Skin of body (tissue), 2 donors: Measurements from ENCODE around the gene PIF1. TPM values are rescaled to one million over a fixed set of nuclear protein-coding genes. Genes with fewer than 3 reads are reported as not detected.

Experiments
- DNase-seq: peaks from one replicate; lab custom pipeline; 2025; lab: John Stamatoyannopoulos, UW
- total RNA-seq: library from RNA; depleted of rRNA; stranded (reverse); fragments of >200 nt; gene quantifications from one replicate; pipeline ENCODE4 v1.2.3, GENCODE V29; 2014

PIF1 gene, protein sequence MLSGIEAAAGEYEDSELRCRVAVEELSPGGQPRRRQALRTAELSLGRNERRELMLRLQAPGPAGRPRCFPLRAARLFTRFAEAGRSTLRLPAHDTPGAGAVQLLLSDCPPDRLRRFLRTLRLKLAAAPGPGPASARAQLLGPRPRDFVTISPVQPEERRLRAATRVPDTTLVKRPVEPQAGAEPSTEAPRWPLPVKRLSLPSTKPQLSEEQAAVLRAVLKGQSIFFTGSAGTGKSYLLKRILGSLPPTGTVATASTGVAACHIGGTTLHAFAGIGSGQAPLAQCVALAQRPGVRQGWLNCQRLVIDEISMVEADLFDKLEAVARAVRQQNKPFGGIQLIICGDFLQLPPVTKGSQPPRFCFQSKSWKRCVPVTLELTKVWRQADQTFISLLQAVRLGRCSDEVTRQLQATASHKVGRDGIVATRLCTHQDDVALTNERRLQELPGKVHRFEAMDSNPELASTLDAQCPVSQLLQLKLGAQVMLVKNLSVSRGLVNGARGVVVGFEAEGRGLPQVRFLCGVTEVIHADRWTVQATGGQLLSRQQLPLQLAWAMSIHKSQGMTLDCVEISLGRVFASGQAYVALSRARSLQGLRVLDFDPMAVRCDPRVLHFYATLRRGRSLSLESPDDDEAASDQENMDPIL
- total RNA-seq: 1.9 TPM

DNA sequence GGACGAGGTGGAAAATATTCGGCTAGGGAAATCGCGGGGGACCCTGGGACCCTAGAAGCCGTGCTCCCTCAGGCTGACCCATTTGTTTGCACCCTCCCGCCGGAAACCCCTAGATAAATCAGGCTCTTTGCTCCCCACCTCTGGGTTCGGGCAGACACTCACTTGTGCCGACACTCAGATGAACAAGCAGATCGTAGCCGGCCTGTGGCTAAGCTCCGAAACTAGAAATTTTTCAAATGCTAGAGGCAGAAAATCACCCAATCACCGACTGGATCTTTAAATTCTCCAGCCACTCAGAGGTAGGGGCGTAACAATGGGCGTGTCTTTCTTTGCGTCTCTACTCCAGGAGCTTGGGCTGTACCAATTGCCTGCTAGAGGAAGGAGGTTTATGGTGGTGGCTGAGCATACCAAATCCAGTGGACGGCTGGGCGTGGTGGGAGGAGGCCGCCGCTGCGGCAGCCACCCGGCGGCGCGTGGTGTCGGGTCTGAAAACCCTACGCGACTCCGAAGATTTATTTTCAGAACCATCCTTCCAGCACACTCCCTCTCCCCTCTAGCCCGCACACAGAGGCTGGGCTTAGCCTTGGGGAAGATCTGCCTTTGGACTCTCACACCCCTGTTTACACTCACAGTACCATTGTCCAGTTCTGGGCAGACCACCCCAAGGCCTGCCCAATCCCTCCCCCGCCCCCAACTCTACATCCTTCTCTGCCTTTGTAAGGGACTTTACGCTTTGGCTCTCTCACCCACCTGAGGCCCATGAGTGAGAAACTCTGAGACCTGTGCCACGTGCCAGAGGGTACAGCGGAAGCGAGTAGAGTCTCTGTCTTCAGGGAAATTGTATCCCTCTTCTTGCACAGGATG is at the start of gene PIF1:
PIF1 (minus strand) TSS at position 217 of the 864 bp plus-strand sequence. CDS start 1,312 bp downstream, outside the sequence.
- peak; percentile 98 for DNase-seq

- DNase-seq: no peak
Measured at GRCh38 chr15:64870353-64870752, 44.9 kb upstream of the PIF1 start.

GRCh38 chr15:64869501-64869900 is 44.1 kb upstream of the PIF1 start:
- no peak for DNase-seq

- DNase-seq: no peak
Measured at GRCh38 chr15:64865998-64866520, 40.6 kb upstream of the PIF1 start.

DNA sequence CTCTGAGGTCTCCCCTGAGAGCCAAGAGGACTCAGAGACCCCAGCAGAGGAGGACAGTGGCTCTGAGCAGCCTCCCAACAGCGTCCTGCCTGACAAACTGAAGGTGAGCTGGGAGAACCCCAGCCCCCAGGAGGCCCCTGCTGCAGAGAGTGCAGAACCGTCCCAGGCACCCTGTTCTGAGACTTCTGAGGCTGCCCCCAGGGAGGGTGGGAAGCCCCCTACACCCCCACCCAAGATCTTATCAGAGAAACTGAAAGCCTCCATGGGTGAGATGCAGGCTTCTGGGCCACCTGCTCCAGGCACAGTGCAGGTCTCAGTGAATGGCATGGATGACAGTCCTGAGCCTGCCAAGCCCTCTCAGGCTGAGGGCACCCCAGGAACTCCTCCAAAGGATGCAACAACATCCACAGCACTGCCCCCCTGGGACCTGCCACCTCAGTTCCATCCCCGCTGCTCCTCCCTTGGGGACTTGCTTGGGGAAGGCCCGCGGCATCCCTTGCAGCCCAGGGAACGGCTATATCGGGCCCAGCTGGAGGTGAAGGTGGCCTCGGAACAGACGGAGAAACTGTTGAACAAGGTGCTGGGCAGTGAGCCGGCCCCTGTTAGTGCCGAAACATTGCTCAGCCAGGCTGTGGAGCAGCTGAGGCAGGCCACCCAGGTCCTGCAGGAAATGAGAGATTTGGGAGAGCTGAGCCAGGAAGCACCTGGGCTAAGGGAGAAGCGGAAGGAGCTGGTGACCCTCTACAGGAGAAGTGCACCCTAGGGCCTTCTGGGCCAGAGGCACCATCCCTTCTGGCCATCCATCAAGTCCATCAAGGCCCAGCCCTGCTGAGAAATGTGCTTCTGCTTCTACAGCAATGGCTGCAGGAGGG is 39.9 kb upstream of the PIF1 start:
- no peak for DNase-seq

GRCh38 chr15:64864068-64864467 is 38.6 kb upstream of the PIF1 start:
- no peak for DNase-seq

DNA sequence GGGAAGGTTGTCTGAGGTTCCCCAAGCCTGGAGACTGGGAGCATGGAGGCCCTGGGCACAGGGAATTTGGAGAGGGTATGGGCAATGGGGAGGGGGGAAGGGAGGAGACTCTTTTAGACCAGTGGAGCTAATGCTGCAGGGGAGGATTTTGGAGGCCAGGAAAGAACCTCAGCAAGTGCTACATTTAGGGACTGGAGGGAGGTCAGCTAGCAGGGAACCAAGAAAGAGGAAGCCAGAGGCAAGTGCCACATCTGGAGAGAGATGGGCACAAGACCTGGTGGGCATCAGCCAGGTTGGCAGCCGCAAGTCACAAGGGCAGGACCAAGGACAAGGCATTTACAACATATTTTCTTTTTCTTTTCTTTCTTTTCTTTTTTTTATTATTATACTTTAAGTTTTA is 37.0 kb upstream of the PIF1 start:
- DNase-seq: no peak

GRCh38 chr15:64861960-64862359 is 36.5 kb upstream of the PIF1 start:
- DNase-seq: no peak

- no peak for DNase-seq
Measured at GRCh38 chr15:64861331-64861730, 35.9 kb upstream of the PIF1 start.

GRCh38 chr15:64859226-64859625 is 33.8 kb upstream of the PIF1 start:
- no peak for DNase-seq

- DNase-seq: no peak
Measured at GRCh38 chr15:64858021-64858575, 32.7 kb upstream of the PIF1 start.

DNA sequence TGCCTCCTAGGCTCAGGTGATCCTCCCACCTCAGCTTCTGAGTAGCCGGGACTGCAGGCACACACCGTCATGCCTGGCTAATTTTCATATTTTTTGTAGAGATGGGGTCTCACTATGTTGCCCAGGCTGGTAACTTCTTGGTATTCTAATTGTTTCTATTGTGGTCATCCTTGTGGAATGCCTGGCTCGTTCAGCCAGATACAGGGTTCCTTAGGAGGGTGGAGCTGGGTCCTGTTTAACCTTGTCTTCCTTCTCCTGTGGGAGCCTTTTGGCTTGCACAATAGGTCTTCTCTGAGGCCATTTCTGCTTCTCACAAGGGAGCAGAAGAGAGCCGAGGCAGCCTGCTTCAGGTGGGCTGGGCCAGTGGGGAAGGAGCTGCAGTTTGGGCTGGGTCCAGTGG is 32.0 kb upstream of the PIF1 start:
- no peak for DNase-seq

GRCh38 chr15:64856429-64857145 is 31.1 kb upstream of the PIF1 start:
- no peak for DNase-seq

GRCh38 chr15:64855205-64855975 is 29.9 kb upstream of the PIF1 start:
- no peak for DNase-seq

DNA sequence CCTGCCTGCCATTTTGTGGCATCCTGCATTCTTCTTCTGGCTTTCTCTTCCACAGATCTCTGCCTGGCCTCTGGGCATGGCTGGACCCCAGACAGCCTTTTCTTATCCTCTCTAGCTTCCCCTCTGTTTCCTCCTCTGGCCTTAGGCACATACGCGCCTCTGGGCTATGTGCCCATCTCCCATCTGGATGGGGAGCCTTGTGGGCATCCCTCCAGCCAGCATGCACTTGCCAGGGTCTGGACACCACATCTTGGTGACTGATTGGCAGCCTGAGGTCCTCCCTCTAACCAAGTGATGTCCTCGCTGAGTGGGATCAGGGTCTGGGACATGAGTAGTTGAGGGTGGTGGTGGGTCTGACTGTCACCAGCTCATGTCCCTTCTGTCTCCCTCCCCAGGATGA is 29.1 kb upstream of the PIF1 start:
- DNase-seq: no peak

DNA sequence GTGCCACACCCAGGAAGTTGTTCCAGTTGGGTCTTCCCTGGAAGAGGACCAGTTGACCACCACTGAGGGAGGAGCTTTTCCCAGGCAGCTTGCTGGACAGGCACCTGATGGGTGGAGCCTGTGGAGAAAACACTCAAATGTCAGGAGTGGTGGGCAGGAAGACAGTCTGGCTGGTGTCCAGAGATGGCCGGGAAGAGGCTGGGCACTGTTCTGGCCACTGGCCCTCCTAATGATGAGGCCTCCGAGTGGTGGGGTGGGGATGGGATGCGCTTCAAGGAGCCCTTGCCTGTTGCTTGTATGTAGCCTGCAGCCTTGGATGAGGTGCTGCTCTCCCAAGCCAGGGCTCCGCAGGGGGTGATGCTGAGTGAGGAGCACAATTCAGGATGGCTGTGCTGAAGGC is 28.6 kb upstream of the PIF1 start:
- DNase-seq: no peak

- peak; percentile 47 for DNase-seq
Measured at GRCh38 chr15:64851503-64851840, 26.0 kb upstream of the PIF1 start.

- DNase-seq: no peak
Measured at GRCh38 chr15:64850778-64851502, 25.5 kb upstream of the PIF1 start.
